ENCODE measurements around the gene LAMA2.

LAMA2 gene

GRCh38 chr6:129236001-129236517, 353.1 kb downstream of the LAMA2 start:
- DNase-seq, result no peak

DNA sequence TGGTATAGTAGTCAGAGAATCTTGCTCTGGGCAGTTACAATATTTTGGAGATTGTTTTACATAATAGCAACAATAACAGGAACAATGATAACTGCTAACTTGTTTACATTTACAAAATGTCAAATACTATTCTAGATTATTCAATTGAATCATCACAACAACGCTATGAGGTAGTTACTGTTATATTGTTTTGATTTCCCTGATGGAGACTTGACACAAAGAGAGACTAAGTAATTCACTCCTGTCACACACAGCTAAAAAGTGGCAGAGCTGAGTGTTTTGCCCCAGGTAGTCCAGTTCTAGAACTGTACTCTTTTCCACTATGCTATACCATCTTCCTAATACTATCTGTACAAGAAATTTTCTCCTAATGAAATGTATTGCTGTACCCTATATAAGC, 356.1 kb downstream of the LAMA2 start:
- DNase-seq, result no peak

DNA sequence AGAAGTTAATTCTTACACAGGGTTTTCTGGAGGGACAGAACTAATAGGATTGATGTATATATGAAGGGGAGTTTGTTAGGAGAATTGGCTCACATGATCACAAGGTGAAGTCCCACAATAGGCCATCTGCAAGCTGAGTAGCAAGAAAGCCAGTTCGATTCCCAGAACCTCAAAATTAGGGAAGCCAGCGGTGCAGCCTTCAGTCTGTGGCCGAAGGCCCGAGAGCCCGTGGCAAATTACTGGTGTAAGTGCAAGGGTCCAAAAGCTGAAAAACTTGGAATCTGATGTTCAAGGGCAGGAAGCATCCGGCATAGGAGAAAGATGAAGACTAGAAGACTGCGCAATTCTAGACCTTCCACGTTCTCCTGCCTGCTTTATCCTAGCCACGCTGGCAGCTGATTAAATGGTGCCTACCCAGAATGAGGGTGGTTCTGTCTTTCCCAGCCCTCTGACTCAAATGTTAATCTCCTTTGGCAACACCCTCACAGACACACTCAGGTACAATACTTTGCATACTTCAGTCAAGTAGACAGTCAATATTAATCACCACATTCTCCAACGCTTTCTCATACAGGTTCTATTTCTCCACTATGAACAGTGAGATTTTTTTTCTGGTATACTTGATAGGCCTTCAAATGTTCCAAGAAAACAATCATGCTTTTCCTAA, 357.0 kb downstream of the LAMA2 start:
- no peak for DNase-seq

DNA sequence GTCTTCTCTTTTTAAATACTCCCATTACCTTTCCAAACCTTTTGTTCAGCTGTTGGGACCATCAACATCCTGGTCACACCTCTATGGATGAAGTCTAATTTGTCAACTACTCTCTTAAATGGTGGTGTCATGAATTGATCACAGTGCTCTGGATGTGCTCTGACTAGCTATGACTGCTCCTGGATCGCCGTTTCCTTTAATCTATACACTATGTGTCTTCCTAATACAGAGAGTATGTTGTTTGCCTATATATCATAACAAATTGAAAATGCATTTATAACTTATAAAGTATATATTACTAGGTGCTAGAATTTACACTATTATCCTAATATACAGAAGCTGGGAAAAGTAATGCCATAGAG, 357.5 kb downstream of the LAMA2 start:
- no peak for DNase-seq

- DNase-seq, result no peak
Observed at GRCh38 chr6:129242546-129242945, 359.6 kb downstream of the LAMA2 start.

GRCh38 chr6:129243377-129243776, 360.4 kb downstream of the LAMA2 start:
- no peak for DNase-seq

GRCh38 chr6:129248946-129249345, 366.0 kb downstream of the LAMA2 start:
- no peak for DNase-seq

- peak; percentile 71 for DNase-seq
Observed at GRCh38 chr6:129251669-129252376, 368.9 kb downstream of the LAMA2 start.

DNA sequence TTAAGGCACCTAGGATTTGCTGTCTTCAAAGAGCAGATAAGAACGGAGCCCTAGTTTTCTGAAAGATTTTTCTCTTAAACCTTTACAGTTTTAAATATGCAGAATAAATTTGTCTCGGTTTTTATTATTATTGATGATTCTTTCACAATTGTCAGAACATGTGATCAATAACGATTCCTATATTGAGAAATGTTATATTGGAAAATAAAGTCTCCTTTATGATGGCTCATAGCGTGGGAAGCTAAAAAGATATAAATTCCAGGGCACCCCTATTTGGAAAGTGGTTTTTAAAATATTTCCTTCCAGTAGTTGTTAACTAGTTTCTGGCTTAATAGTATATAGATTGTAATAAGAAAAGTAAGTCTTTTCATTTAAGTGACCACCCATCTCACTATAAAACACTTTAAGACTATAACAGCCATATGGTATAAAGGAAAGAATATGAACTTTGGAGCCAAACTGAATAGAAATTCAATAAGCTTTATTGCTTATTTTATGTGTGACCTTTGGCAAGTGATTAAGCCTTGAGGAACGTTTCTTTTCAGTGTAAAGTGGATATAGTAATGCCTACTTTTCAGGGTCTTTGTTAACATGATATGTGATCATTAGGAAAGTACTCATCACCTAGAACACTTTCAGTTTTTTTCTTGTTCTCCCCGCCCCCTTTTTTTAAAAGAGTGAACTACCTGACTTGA, 369.6 kb downstream of the LAMA2 start:
- no peak for DNase-seq

DNA sequence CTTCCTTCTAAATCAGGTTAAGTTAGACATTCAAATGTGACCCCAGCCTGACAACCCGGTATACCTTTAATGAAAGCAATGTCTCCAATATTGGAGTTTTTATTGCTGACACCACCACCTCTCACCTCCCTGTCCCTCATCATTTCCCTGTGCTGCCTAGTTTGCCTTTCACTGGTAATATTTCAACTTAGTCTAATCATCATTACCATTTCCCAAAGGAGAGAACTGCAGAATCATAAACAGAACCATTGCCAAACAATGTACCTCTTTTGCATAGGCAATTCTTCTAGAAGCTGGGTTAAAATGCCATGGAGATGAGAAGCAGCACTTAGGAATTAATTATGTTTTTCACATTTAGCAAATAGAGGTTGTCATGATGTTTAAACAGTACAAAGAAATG, 370.3 kb downstream of the LAMA2 start:
- no peak for DNase-seq

GRCh38 chr6:129253727-129254126, 370.8 kb downstream of the LAMA2 start:
- DNase-seq, result no peak

GRCh38 chr6:129257196-129257595, 374.3 kb downstream of the LAMA2 start:
- DNase-seq, result no peak

DNA sequence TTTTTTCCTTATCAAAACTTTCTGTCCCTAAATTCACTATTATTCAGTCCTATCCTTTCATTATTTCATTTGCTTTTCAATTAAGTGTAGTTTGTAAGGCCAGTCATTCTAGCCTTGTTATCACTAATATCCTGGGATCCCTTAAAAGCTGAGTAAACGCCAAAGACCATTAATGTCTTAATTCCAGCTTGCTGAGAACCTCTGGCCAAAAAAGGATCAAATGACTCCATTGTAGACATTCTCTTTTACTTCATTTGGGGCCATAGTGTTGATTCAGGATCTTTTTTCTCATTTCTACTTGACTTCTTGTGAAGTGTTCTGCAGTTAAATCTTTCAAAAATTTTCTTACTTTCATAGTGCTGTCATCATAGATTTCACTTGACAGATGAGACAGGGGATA, 379.7 kb downstream of the LAMA2 start:
- no peak for DNase-seq

DNA sequence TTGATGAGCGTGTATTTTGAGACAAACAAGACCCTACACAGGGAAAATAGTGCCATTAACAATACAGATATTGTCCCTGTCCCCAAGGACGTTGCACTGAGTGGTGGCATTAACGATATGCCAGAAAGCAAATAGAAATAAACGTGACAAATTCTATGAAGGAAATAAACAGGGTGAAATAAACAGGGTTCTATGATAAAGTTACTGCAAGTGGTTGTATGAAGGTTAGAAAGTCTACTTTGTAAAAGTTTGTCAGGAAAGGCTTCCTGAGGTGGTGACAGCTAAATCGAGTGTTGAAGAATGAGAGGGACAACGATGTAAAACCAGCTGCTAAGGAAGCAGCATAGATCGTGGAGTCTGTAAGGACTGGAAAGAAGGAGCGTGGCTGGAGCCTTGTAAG, 380.2 kb downstream of the LAMA2 start:
- no peak for DNase-seq

DNA sequence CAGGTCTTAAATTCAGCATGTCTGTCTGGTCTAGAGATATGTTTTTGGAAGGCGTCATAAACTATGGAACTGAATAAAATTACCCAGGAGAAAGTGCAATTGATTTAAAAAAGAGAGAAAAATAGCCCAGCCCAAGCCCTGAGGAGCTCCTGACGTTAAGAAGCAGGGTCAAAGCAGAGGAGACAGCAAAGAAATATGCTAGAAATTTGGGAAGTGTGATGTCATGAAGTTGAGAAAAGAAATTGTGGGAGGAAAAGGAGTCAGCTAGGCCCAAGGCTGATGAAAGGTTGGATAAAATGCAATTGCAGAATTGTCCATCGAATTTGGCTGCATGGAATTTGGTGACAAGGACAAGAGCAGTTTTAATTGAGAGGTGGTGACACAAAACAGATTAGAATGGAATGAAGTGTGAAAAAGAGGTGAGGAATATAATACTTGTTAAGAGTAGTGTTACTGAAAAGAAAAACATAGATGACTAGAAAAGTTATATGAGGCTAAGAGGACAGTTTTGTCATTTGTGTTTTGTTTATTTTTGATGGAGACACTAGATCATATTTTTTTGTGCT, 381.6 kb downstream of the LAMA2 start:
- no peak for DNase-seq

DNA sequence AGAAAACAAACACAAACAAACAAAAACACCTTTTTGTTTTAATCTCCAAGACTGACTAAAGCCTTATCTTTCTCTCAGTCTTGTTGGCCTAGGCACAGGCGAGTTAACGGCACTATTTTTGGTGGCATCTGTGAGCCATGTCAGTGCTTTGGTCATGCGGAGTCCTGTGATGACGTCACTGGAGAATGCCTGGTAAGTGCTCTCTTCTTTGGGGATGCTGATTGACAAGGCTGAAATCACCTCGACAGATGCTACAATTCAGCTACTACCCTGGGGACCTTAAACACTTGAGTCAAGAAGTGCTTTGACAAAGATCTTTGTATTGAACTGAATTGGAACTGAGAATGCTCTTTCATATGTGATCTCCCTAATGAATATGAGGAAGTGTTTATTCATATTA, 384.1 kb downstream of the LAMA2 start:
- DNase-seq, result no peak

DNA sequence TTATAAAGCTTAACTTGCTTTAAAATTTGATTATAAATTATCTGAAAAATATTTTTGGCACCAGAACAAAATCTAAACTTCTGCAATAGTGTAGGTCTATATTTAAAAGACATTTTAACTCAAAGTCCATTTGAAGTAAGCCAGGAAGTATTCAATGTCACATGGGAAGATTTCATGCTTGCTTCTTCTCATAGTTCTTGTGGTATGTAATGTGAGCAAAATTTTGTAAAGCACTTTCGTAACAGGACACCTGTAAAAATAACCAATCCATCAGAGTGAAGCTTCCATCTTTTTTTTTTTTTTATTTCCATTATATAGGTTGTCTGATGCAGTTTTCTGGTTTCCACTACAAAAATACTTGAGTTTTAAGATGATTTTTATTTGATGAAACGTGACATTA, 386.1 kb downstream of the LAMA2 start:
- DNase-seq, result no peak

- no peak for DNase-seq
Observed at GRCh38 chr6:129269891-129270290, 387.0 kb downstream of the LAMA2 start.

GRCh38 chr6:129270450-129270849, 387.5 kb downstream of the LAMA2 start:
- no peak for DNase-seq

DNA sequence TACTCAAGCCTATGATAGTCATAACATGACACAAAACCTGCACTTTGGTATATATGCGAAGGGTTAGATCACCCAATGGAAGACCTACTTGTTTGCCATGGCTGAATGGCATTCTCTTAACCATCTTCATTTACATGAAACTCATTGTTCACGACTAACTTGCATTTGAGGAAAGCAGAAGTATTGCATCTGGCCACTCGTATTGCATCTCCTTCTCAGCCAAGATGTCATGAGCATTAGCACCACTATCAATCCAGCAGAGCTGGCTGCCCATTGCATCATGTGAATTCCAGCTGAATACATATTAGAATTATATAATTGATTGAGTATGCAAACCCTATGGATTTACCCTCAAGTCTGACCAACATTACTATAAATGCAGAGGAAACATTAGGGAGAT, 390.2 kb downstream of the LAMA2 start:
- no peak for DNase-seq

GRCh38 chr6:129276461-129276860, 393.5 kb downstream of the LAMA2 start:
- DNase-seq, result no peak

DNA sequence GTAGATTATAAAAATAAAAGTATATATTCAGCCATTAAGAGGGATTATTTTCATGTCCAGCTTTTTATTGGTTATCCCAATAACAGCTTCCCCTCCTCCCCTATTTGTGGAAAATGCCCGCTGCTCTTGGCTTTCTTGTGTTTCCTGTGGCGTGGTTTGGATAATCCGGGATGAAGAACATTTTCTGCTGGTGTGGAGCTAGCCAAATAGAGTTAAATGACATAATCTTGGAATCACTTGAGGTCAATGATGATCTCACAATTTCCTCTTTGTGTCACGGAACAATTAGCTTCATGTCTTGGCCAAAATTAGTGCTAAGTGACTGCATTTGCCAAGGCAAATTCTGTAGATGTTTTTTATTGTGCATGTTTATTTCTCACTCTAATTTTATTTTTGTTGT, 394.0 kb downstream of the LAMA2 start:
- DNase-seq, result no peak

Measured in hematopoietic multipotent progenitor cell treated with erythropoietin and hydrocortisone succinate and interleukin-3 and kit ligand, for 6 days (in vitro differentiated cells).